ENCODE results near the gene SLC35F3.

SLC35F3 gene

GRCh38 chr1:234258071-234258470 is 353.6 kb downstream of the SLC35F3 start:
- H3K4me3 ChIP-seq (ENCODE audit: low read depth, low read length) = no peak overlapping the region
- no peak for DNase-seq (ENCODE audit: low read depth)
- no peak for TF ChIP-seq CTCF (IDR thresholded peaks at IDR 0.05; ENCODE audit: control insufficient read depth, extremely low read depth, insufficient read depth)

- TF ChIP-seq CTCF (IDR thresholded peaks at IDR 0.05; ENCODE audit: control insufficient read depth, extremely low read depth, insufficient read depth) = no peak
- H3K4me3 ChIP-seq (ENCODE audit: low read depth, low read length) = no peak overlapping the region
- DNase-seq (ENCODE audit: low read depth) = no peak
These were observed 356.1 kb downstream of the SLC35F3 start for GRCh38 chr1:234260578-234260977.

GRCh38 chr1:234261545-234261944 is 357.1 kb downstream of the SLC35F3 start:
- TF ChIP-seq CTCF (IDR thresholded peaks at IDR 0.05; ENCODE audit: control insufficient read depth, extremely low read depth, insufficient read depth) = no peak
- no peak overlapping the region for H3K4me3 ChIP-seq (ENCODE audit: low read depth, low read length)
- no peak for DNase-seq (ENCODE audit: low read depth)

GRCh38 chr1:234262007-234262753 is 357.7 kb downstream of the SLC35F3 start:
- no peak for TF ChIP-seq CTCF (IDR thresholded peaks at IDR 0.05; ENCODE audit: control insufficient read depth, extremely low read depth, insufficient read depth)
- peak; percentile 21 for DNase-seq (ENCODE audit: low read depth)
- H3K4me3 ChIP-seq (ENCODE audit: low read depth, low read length) = no peak overlapping the region

GRCh38 chr1:234262754-234263105 is 358.3 kb downstream of the SLC35F3 start:
- peak; percentile 37 for DNase-seq (ENCODE audit: low read depth)

GRCh38 chr1:234264832-234265231 is 360.4 kb downstream of the SLC35F3 start:
- DNase-seq (ENCODE audit: low read depth) = no peak
- no peak for TF ChIP-seq CTCF (IDR thresholded peaks at IDR 0.05; ENCODE audit: control insufficient read depth, extremely low read depth, insufficient read depth)
- H3K4me3 ChIP-seq (ENCODE audit: low read depth, low read length) = no peak overlapping the region

More at GRCh38 chr1:234262754-234263105, 358.3 kb downstream of the SLC35F3 start:
- no peak overlapping the region for H3K4me3 ChIP-seq (ENCODE audit: low read depth, low read length)
- TF ChIP-seq CTCF (IDR thresholded peaks at IDR 0.05; ENCODE audit: control insufficient read depth, extremely low read depth, insufficient read depth) = no peak

- TF ChIP-seq CTCF (IDR thresholded peaks at IDR 0.05; ENCODE audit: control insufficient read depth, extremely low read depth, insufficient read depth) = no peak
- DNase-seq (ENCODE audit: low read depth) = no peak
- no peak overlapping the region for H3K4me3 ChIP-seq (ENCODE audit: low read depth, low read length)
These were observed 360.8 kb downstream of the SLC35F3 start for GRCh38 chr1:234265321-234265720.

All from LNCaP clone FGC (cell line).